Spleen (tissue), 11 donors: ENCODE measurements around the gene AFAP1. TPM values are rescaled to one million over a fixed set of nuclear protein-coding genes. Genes with fewer than 3 reads are reported as not detected.

Experiments used
- DNase-seq: peaks from one replicate; pipeline ENCODE4 v3.0.0-alpha.2; 2020
- H3K27ac ChIP-seq, 8 donors: fragments of 200-600 bp; sonication (generic) in 7 of 8; 1 replicate in 4 of 8; 2 replicates in 4 of 8; pipeline versions ENCODE4 v1.5.0 to v1.8.0; 2016 to 2021; ENCODE audit warnings: inconsistent platforms in 4 of 8, mild to moderate bottlenecking in 4 of 8, moderate library complexity in 1 of 8
- H3K27me3 ChIP-seq, 7 donors: fragments of 200-600 bp; sonication (generic) in 6 of 7; replicated peaks in 1 of 7; 1 replicate in 4 of 7; 2 replicates in 3 of 7; pipeline versions ENCODE4 v1.5.0 to v1.8.0; 2016 to 2021; ENCODE audit warnings: inconsistent platforms in 3 of 7, mild to moderate bottlenecking in 1 of 7
- H3K36me3 ChIP-seq, 6 donors: fragments of 200-600 bp; sonication (generic) in 5 of 6; 1 replicate in 4 of 6; 2 replicates in 2 of 6; pipeline versions ENCODE4 v1.5.0 to v1.8.0; 2016 to 2021; ENCODE audit warnings: inconsistent platforms in 2 of 6
- H3K4me1 ChIP-seq, 6 donors: fragments of 200-600 bp; sonication (generic) in 5 of 6; 1 replicate in 3 of 6; 2 replicates in 3 of 6; pipeline versions ENCODE4 v1.5.0 to v1.8.0; 2016 to 2021; ENCODE audit warnings: inconsistent platforms in 3 of 6
- H3K4me3 ChIP-seq, 8 donors: fragments of 200-600 bp; sonication (generic) in 7 of 8; 1 replicate in 4 of 8; 2 replicates in 4 of 8; pipeline versions ENCODE4 v1.5.0 to v1.8.0; 2016 to 2021; ENCODE audit warnings: inconsistent platforms in 4 of 8, mild to moderate bottlenecking in 4 of 8, moderate library complexity in 2 of 8
- H3K9me3 ChIP-seq, 8 donors: fragments of 200-600 bp; sonication (generic) in 7 of 8; 1 replicate in 4 of 8; 2 replicates in 4 of 8; pipeline versions ENCODE4 v1.5.0 to v1.8.0; 2016 to 2021; ENCODE audit warnings: inconsistent platforms in 4 of 8
- CTCF ChIP-seq, 11 experiments: fragments of 200-600 bp in 7 of 11; fragments of 450-650 bp in 4 of 11; sonication (generic) in 4 of 11; IDR thresholded peaks in 8 of 11; conservative IDR thresholded peaks in 3 of 11; 1 replicate in 7 of 11; 2 replicates in 4 of 11; pipeline versions ENCODE4 v1.4.0 to v1.8.0; 2016 to 2021; ENCODE audit warnings: antibody characterized with exemption in 11 of 11, inconsistent platforms in 4 of 11, mild to moderate bottlenecking in 1 of 11
- POLR2A ChIP-seq, 3 donors: fragments of 450-650 bp; IDR thresholded peaks; one replicate each; pipeline ENCODE4 v1.5.1; 2017; ENCODE audit warnings: antibody characterized with exemption in 3 of 3, mild to moderate bottlenecking in 1 of 3
- POLR2AphosphoS5 ChIP-seq, 3 donors: sonication (generic); formaldehyde crosslinking; IDR thresholded peaks; one replicate each; pipeline ENCODE4 v1.5.1; 2017; ENCODE audit warnings: antibody characterized with exemption in 3 of 3
- WGBS, 5 donors: extraction: QIAGEN DNeasy Blood & Tissue Kit in 3 of 5; methylation state at CpG; one replicate each; pipeline versions ENCODE4 v1.1.5 to v1.1.7; 2013 to 2018; 5-methylcytosine and 5-hydroxymethylcytosine counted together
- intact Hi-C: fragments of 100-400 bp; cut with DNase I; formaldehyde crosslinking; loops from one replicate; pipeline ENCODE4 v1.15.0; 2023; ENCODE audit warnings: low total_unique reads
- polyA plus RNA-seq, 3 donors: library from polyadenylated mRNA; stranded (reverse); fragments of 200-250 nt; gene quantifications; one replicate each; pipeline ENCODE4 v1.2.1, GENCODE V29; 2013
- total RNA-seq, 7 donors: library from RNA; depleted of rRNA in 3 of 7; stranded (reverse); fragments of >200 nt in 3 of 7; fragmentation: NEBNext Ultra II Directional in 4 of 7; extraction: Animal tissue kit (Norgen Biotek cat#: 25700) in 4 of 7; gene quantifications; one replicate each; pipeline versions ENCODE4 v1.1.0 to v1.2.1, GENCODE V29; 2016 to 2021
- donor health status: healthy with polysubstance abuse.
- donor health status: DM: no; HTN: no; CAD: no; lungs with moderate emphysema.
- donor health status: DM: no; HTN: no; CAD: no.
- donor health status: Bipolar disorder and iron deficiency.
- donor health status: healthy.
- donor health status: DM: no; HTN: no; CAD: no.
- donor health status: DM: yes; HTN: yes; CAD: no.

AFAP1 gene
- total and polyA plus RNA-seq, 10 donors = 1.6 to 29.2 (median 12.1) TPM

DNA sequence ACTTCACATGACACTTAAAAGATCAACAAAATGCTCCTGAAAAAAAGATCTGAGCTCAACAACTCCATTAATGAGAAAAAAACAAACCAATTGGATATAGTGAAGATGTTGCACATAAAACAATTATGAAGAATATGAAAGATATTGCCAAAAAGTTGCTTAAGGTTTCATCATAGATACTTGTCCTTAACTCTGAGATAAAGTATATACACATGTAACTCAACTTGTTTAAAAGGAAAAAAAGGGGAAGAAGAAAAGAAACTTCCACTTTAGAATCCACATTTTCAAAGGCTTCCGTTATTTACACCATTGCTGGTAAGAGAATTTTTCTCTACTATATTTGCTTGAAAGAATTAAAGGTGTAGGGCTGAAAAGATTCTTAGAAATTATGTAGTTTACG is 2.7 kb downstream of the AFAP1 start:
- Histone ChIP-seq H3K36me3 (peaks cover 0 to 3% (median 0%) of the 10 kb centered on the region in 6 donors), H3K4me3 (no peak overlapping the region), H3K9me3 (no peaks in the 10 kb centered on the region), H3K4me1 (peaks cover 0 to 50% (median 25%) of the 10 kb centered on the region in 6 donors), H3K27ac (peak overlapping the region in 4 of 8 donors; percentile 45 to 90 (median 76)), H3K27me3 (peaks cover 0 to 49% (median 27%) of the 10 kb centered on the region in 7 donors)
- DNase-seq = no peak
- no peak for TF ChIP-seq CTCF (IDR thresholded peaks at IDR 0.05 in 8 of 11, conservative IDR thresholded peaks at IDR 0.05 in 3 of 11)
- TF ChIP-seq POLR2AphosphoS5 (IDR thresholded peaks at IDR 0.05) = no peak
- TF ChIP-seq POLR2A (IDR thresholded peaks at IDR 0.05) = no peak
- intact Hi-C loops = no loop called here
- 50 to 71% (median 67%) methylated on average over 2 of the region's 2 CpGs for WGBS, 5 donors

DNA sequence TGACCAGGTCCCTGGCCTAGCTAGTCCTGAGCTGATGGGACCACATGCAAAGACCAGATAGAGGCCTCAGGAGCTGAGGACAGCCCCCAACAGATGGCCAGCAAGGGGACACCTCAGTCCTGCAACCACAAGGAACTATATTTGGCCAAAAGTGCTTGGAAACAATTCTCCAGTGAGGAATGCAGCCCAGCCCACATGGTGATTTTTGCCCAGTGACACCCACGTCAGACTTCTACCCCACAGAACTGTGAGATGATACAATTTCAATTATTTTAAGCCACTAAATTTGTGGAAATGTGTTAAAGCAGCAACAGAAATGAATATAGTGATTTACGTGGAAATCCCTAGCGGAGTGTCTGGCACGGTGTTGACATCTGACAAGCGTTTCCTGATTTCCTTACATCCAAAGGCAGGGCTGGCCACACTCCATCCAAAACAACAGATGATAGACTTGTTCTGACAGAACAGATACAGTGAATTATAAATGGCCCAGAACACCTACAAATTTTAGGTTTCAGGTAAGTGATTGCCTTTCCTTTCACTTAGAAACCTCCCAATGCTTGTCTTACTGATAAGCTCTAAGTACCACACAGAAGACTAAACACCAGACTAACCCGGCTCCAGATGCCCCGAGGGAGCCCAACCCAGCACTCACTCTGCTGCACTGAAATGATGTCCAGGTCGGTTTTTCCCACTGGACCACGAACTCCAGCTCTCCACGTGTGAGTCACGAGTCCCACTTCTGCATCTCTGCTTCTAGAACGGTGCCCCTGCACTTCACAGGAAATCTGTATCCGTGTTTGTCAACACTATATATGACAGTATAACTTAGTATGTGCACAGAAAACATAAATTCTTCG is 5.8 kb downstream of the AFAP1 start:
- H3K4me1 ChIP-seq = peaks cover 0 to 54% (median 20%) of the 10 kb centered on the region in 6 donors
- intact Hi-C loops = no loop called here
- no peak overlapping the region for H3K27ac ChIP-seq
- 63 to 82% (median 79%) methylated on average over 14 of the region's 14 CpGs for WGBS, 5 donors
- H3K4me3 ChIP-seq = no peak overlapping the region
- no peak for TF ChIP-seq POLR2A (IDR thresholded peaks at IDR 0.05)
- H3K27me3 ChIP-seq = peaks cover 0 to 48% (median 12%) of the 10 kb centered on the region in 7 donors
- peaks cover 0 to 3% (median 0%) of the 10 kb centered on the region in 6 donors for H3K36me3 ChIP-seq
- no peaks in the 10 kb centered on the region for H3K9me3 ChIP-seq
- no peak for DNase-seq

- WGBS, 5 donors = 82 to 98% (median 95%) methylated on average over 1 of the region's 1 CpG
- no peak for TF ChIP-seq POLR2AphosphoS5 (IDR thresholded peaks at IDR 0.05)
- no peak for TF ChIP-seq CTCF (IDR thresholded peaks at IDR 0.05 in 8 of 11, conservative IDR thresholded peaks at IDR 0.05 in 3 of 11)
- TF ChIP-seq POLR2A (IDR thresholded peaks at IDR 0.05) = no peak
- Histone ChIP-seq H3K9me3 (no peaks in the 10 kb centered on the region), H3K4me3 (no peak overlapping the region), H3K4me1 (peaks cover 0 to 42% (median 8%) of the 10 kb centered on the region in 6 donors), H3K27me3 (peaks cover 0 to 36% (median 0%) of the 10 kb centered on the region in 7 donors), H3K36me3 (peaks cover 0 to 3% (median 0%) of the 10 kb centered on the region in 6 donors), H3K27ac (no peak overlapping the region)
- no peak for DNase-seq
- intact Hi-C loops = no loop called here
These were observed 7.4 kb downstream of the AFAP1 start for GRCh38 chr4:7932287-7932686.

- TF ChIP-seq POLR2AphosphoS5 (IDR thresholded peaks at IDR 0.05) (no peak), POLR2A (IDR thresholded peaks at IDR 0.05) (no peak)
- H3K36me3 ChIP-seq = peaks cover 0 to 3% (median 0%) of the 10 kb centered on the region in 6 donors
- no peak for DNase-seq
- peaks cover 0 to 4% (median 0%) of the 10 kb centered on the region in 8 donors for H3K9me3 ChIP-seq
- H3K27me3 ChIP-seq = peaks cover 0 to 23% (median 0%) of the 10 kb centered on the region in 7 donors
- intact Hi-C loops = no loop called here
- WGBS, 5 donors = 20 to 34% (median 29%) methylated on average over 7 of the region's 7 CpGs
- H3K4me1 ChIP-seq = peaks cover 0 to 21% (median 5%) of the 10 kb centered on the region in 6 donors
- H3K27ac ChIP-seq = peak overlapping the region in 1 of 8 donors; percentile 1
- no peak overlapping the region for H3K4me3 ChIP-seq
These were observed 10.3 kb downstream of the AFAP1 start for GRCh38 chr4:7929118-7929951.
